Endothelial cell of umbilical vein (primary cell): ENCODE measurements around the gene KIF26B. TPM values are rescaled to one million over a fixed set of nuclear protein-coding genes. Genes with fewer than 3 reads are reported as not detected.

ENCODE experiments used
- BruUV-seq: library from RNA; stranded (reverse); fragments of 400-500 nt; replicated peaks from 2 replicates; lab custom pipeline; 2021; lab: Mats Ljungman, UMichigan
- CTCF ChIA-PET: fragments of 300-600, 350-600 bp; sonication (Branson Sonifier 250); formaldehyde crosslinking; loops from one replicate; lab custom pipeline; 2021; ENCODE audit warnings: antibody characterized with exemption, inconsistent platforms; lab: Charles Lee
- POLR2A ChIA-PET: fragments of 300-600, 350-600 bp; sonication (Branson Sonifier 250); formaldehyde crosslinking; loops from one replicate; lab custom pipeline; 2021; ENCODE audit warnings: antibody characterized with exemption, inconsistent platforms; lab: Charles Lee
- DNase-seq: peaks from one replicate; pipeline ENCODE4 v3.0.0-alpha.2; 2011; ENCODE audit warnings: low read depth, low spot score
- FAIRE-seq: peaks from 2 replicates; lab custom pipeline; 2011; peaks lifted over from hg19 to GRCh38; lab: Jason Lieb, UNC
- H2AFZ ChIP-seq: 2 replicates; pipeline ENCODE4 v1.6.0; 2012; ENCODE audit warnings: low read depth, low read length, control low read depth, inconsistent platforms
- H3K27ac ChIP-seq: 2 replicates; pipeline ENCODE4 v1.5.1; 2011; ENCODE audit warnings: low read depth, mild to moderate bottlenecking, control low read depth, low read length, moderate library complexity; ENCODE audit not compliant: insufficient read depth
- H3K27me3 ChIP-seq, 2 experiments: 2 replicates each; pipeline versions ENCODE4 v1.6.0 to v1.6.1; 2011; ENCODE audit warnings: low read length in 2 of 2, mixed read lengths in 1 of 2; ENCODE audit not compliant: control insufficient read depth in 2 of 2, insufficient read depth in 2 of 2
- H3K36me3 ChIP-seq, 2 experiments: 2 replicates in 1 of 2; 3 replicates in 1 of 2; pipeline ENCODE4 v1.5.1; 2011; ENCODE audit warnings: low read length in 2 of 2, mild to moderate bottlenecking in 1 of 2, moderate library complexity in 1 of 2; ENCODE audit not compliant: control insufficient read depth in 2 of 2, insufficient read depth in 2 of 2; ENCODE audit errors: extremely low read depth in 1 of 2
- H3K4me1 ChIP-seq: 3 replicates; pipeline ENCODE4 v1.5.1; 2011; ENCODE audit warnings: mild to moderate bottlenecking, low read length; ENCODE audit not compliant: control insufficient read depth, insufficient read depth; ENCODE audit errors: extremely low read depth
- H3K4me2 ChIP-seq: 2 replicates; pipeline ENCODE4 v1.6.1; 2011; ENCODE audit warnings: low read length, control low read depth, mixed read lengths; ENCODE audit not compliant: insufficient read depth
- H3K4me3 ChIP-seq, 3 experiments: fragments of 200-600 bp in 1 of 3; sonication (generic), shearing (Covaris generic) in 1 of 3; replicated peaks in 1 of 3; 2 replicates each; pipeline ENCODE4 v1.5.1; 2011 to 2016; ENCODE audit warnings: control low read depth in 3 of 3, low read length in 3 of 3, mild to moderate bottlenecking in 2 of 3, inconsistent platforms in 1 of 3, low read depth in 1 of 3, moderate library complexity in 1 of 3; ENCODE audit not compliant: insufficient read depth in 1 of 3
- H3K79me2 ChIP-seq: 2 replicates; pipeline ENCODE4 v1.6.0; 2012; ENCODE audit warnings: low read length, inconsistent platforms; ENCODE audit not compliant: control insufficient read depth, insufficient read depth
- H3K9ac ChIP-seq: replicated peaks from 2 replicates; pipeline ENCODE3; 2011; ENCODE audit warnings: low read length, control low read depth; ENCODE audit not compliant: insufficient read depth; ENCODE audit errors: extremely low read depth
- H3K9me1 ChIP-seq: replicated peaks from 3 replicates; pipeline ENCODE4 v1.6.0; 2011; ENCODE audit warnings: mild to moderate bottlenecking, low read length; ENCODE audit not compliant: control insufficient read depth, insufficient read depth; ENCODE audit errors: extremely low read depth
- H3K9me3 ChIP-seq: replicated peaks from 2 replicates; pipeline ENCODE4 v1.5.1; 2012; ENCODE audit warnings: low read length, inconsistent platforms; ENCODE audit not compliant: control insufficient read depth, insufficient read depth
- H4K20me1 ChIP-seq: replicated peaks from 2 replicates; pipeline ENCODE3; 2011; ENCODE audit warnings: mild to moderate bottlenecking, low read length; ENCODE audit not compliant: control insufficient read depth, insufficient read depth; ENCODE audit errors: extremely low read depth
- CTCF ChIP-seq, 2 donors: IDR thresholded peaks; 1 replicate in 1 of 2; 2 replicates in 1 of 2; pipeline ENCODE4 v1.5.1; 2011; ENCODE audit warnings: low read length in 2 of 2, mild to moderate bottlenecking in 2 of 2, moderate library complexity in 2 of 2, control low read depth in 1 of 2, inconsistent platforms in 1 of 2, low read depth in 1 of 2; ENCODE audit not compliant: insufficient read depth in 1 of 2; ENCODE audit errors: extremely low read depth in 1 of 2
- EZH2 ChIP-seq: IDR thresholded peaks from 2 replicates; pipeline ENCODE4 v1.6.1; 2012; ENCODE audit warnings: borderline replicate concordance, low read depth, mild to moderate bottlenecking, moderate library complexity, low read length, inconsistent platforms; ENCODE audit not compliant: severe bottlenecking
- FOS ChIP-seq: IDR thresholded peaks from 2 replicates; pipeline ENCODE4 v1.6.1; 2011; ENCODE audit warnings: mild to moderate bottlenecking, low read length, moderate library complexity, borderline replicate concordance; ENCODE audit not compliant: insufficient read depth
- JUN ChIP-seq: IDR thresholded peaks from 2 replicates; pipeline ENCODE4 v1.6.1; 2011; ENCODE audit warnings: borderline replicate concordance, low read depth; ENCODE audit not compliant: insufficient read length, insufficient read depth
- MAX ChIP-seq: IDR thresholded peaks from 2 replicates; pipeline ENCODE4 v1.6.1; 2011; ENCODE audit not compliant: insufficient read depth, insufficient read length
- MYC ChIP-seq: IDR thresholded peaks from one replicate; pipeline ENCODE4 v1.6.1; 2011; ENCODE audit warnings: mild to moderate bottlenecking, low read depth, low read length
- POLR2AphosphoS5 ChIP-seq: IDR thresholded peaks from 2 replicates; pipeline ENCODE4 v1.6.1; 2012; ENCODE audit warnings: low read depth, mild to moderate bottlenecking, control low read depth, low read length, moderate library complexity; ENCODE audit not compliant: insufficient read depth
- dilution Hi-C: fragments of 300-500 bp; cut with MboI; formaldehyde crosslinking; loops from one replicate; pipeline ENCODE4 v1.15.0; 2019; ENCODE audit warnings: low sequenced_read_pairs; ENCODE audit not compliant: extremely low pct_ligation_motif_present
- intact Hi-C: fragments of 100-400 bp; cut with micrococcal nuclease; formaldehyde crosslinking; loops from one replicate; pipeline ENCODE4 v1.10.0; 2022
- polyA plus RNA-seq, 4 experiments: library from polyadenylated mRNA; depleted of rRNA in 3 of 4; stranded (reverse) in 3 of 4; unstranded in 1 of 4; fragments of >200 nt; gene quantifications; 2 replicates each; pipeline versions ENCODE4 v1.2.1 to v1.2.3, GENCODE V29; 2011 to 2012; ENCODE audit warnings: missing spikeins in 1 of 4
- total RNA-seq: library from RNA; stranded (reverse); gene quantifications from 2 replicates; pipeline ENCODE4 v1.2.3, GENCODE V29; 2021

The KIF26B gene
- total and polyA plus RNA-seq, 2 donors (not counting 3 experiments of a cell fraction or from before 2014, with no cell fraction given): 0.04 to 0.49 TPM

GRCh38 chr1:245168906-245169305 lies 14.1 kb downstream of the KIF26B start:
- Histone ChIP-seq H3K4me2 (no peak overlapping the region), H3K27me3 (peaks cover 5 to 8% of the 10 kb centered on the region in 2 experiments), H3K4me1 (no peaks in the 10 kb centered on the region), H2AFZ (no peak overlapping the region), H3K27ac (no peak overlapping the region), H3K79me2 (no peaks in the 10 kb centered on the region), H4K20me1 (no peaks in the 10 kb centered on the region), H3K9ac (no peak overlapping the region), H3K4me3 (no peak overlapping the region), H3K36me3 (no peaks in the 10 kb centered on the region), H3K9me3 (no peaks in the 10 kb centered on the region), H3K9me1 (no peaks in the 10 kb centered on the region)
- POLR2A ChIA-PET: no interaction called here
- intact Hi-C loops (no loop called here), dilution Hi-C loops (no loop called here)
- DNase-seq (no peak), FAIRE-seq (no peak)
- BruUV-seq: no TSS peak
- no peak for TF ChIP-seq POLR2AphosphoS5
- no peak for TF ChIP-seq JUN
- CTCF ChIA-PET: interaction anchor here (2.4 to 3.2 kb wide), 2 partner anchors 12 to 16 kb away, joined by 14 to 39 read pairs; partner anchors contain the start of gene KIF26B

GRCh38 chr1:245169376-245169775 lies 14.6 kb downstream of the KIF26B start:
- BruUV-seq: no TSS peak
- POLR2A ChIA-PET: no interaction called here

More at GRCh38 chr1:245169376-245169775, 14.6 kb downstream of the KIF26B start:
- H3K4me1 ChIP-seq: no peaks in the 10 kb centered on the region
- no peak overlapping the region for H3K27ac ChIP-seq
- H3K4me3 ChIP-seq: no peak overlapping the region
- no peaks in the 10 kb centered on the region for H3K9me3 ChIP-seq
- DNase-seq (no peak), FAIRE-seq (no peak)
- H3K9ac ChIP-seq: no peak overlapping the region
- TF ChIP-seq MYC (no peak), EZH2 (no peak), CTCF (IDR thresholded peaks at IDR 0.05; ENCODE audit: extremely low read depth in 1 of 2, insufficient read depth in 1 of 2, low read depth in 1 of 2, low read length in 2 of 2) (no peak), MAX (no peak), FOS (no peak)
- dilution Hi-C loops: no loop called here
- no peaks in the 10 kb centered on the region for H3K9me1 ChIP-seq
- H3K4me2 ChIP-seq: no peak overlapping the region
- no peaks in the 10 kb centered on the region for H4K20me1 ChIP-seq
- H2AFZ ChIP-seq: no peak overlapping the region
- H3K27me3 ChIP-seq: peaks cover 5 to 8% of the 10 kb centered on the region in 2 experiments
- intact Hi-C loops: no loop called here
- CTCF ChIA-PET: interaction anchor here (2.4 kb wide), 1 partner anchor 17 kb away, joined by 14 read pairs; no protein-coding TSS in a partner anchor
- no peaks in the 10 kb centered on the region for H3K79me2 ChIP-seq
- H3K36me3 ChIP-seq: no peaks in the 10 kb centered on the region
